ENCODE data around the gene KCNJ10.
A peak's percentile ranks its signal among the peaks of the same experiment; 100 is the strongest.

Gene KCNJ10

DNA sequence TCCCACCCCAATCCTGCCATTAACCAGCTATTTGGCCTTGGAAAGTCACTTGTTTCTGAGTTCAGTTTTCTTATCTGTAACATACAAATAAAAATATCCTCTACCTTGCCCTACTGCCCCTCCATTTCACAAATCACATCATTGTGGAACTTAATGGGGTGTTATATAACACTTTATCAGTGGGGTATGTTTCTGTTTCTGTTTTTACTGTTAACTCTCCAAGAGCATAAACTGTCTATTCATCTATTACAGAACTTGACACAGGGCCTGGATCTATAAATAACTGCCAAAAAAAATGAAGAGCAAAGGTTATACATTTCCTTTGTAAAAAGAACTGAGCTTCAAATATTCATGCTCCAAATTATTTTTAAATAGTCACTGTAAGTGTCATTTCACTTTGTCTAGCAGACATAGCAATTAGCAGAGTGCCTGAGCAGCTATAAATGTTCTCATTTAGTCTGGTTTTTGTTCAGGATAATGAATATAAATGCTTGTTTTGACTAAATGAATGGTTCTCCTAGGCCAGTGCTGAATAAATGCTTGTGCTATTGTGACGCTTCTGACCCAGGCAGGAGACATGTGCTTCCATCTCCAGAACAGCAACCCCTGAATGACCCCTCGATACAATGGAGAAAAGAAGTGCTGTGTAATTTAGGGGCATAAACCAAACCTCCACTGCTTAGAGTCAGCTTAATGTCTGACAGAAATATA is 45.6 kb downstream of the KCNJ10 start:
- no peak for ATAC-seq (ENCODE audit: low read depth)
- DNase-seq (ENCODE audit: low spot score): no peak
- Histone ChIP-seq H3K27me3 (ENCODE audit: insufficient read depth, poor library complexity, severe bottlenecking) (no peaks in the 10 kb centered on the region), H3K4me1 (ENCODE audit: insufficient read depth, poor library complexity, severe bottlenecking) (peaks cover 3% of the 10 kb centered on the region), H3K27ac (ENCODE audit: poor library complexity, severe bottlenecking) (no peak overlapping the region), H3K36me3 (ENCODE audit: low read depth) (no peaks in the 10 kb centered on the region), H3K4me3 (ENCODE audit: severe bottlenecking) (no peak overlapping the region), H3K9me3 (ENCODE audit: severe bottlenecking) (no peaks in the 10 kb centered on the region)
- TF ChIP-seq, protein P1, sequence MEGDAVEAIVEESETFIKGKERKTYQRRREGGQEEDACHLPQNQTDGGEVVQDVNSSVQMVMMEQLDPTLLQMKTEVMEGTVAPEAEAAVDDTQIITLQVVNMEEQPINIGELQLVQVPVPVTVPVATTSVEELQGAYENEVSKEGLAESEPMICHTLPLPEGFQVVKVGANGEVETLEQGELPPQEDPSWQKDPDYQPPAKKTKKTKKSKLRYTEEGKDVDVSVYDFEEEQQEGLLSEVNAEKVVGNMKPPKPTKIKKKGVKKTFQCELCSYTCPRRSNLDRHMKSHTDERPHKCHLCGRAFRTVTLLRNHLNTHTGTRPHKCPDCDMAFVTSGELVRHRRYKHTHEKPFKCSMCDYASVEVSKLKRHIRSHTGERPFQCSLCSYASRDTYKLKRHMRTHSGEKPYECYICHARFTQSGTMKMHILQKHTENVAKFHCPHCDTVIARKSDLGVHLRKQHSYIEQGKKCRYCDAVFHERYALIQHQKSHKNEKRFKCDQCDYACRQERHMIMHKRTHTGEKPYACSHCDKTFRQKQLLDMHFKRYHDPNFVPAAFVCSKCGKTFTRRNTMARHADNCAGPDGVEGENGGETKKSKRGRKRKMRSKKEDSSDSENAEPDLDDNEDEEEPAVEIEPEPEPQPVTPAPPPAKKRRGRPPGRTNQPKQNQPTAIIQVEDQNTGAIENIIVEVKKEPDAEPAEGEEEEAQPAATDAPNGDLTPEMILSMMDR (IDR thresholded peaks at IDR 0.05; ENCODE audit: poor library complexity, severe bottlenecking): no peak

DNA sequence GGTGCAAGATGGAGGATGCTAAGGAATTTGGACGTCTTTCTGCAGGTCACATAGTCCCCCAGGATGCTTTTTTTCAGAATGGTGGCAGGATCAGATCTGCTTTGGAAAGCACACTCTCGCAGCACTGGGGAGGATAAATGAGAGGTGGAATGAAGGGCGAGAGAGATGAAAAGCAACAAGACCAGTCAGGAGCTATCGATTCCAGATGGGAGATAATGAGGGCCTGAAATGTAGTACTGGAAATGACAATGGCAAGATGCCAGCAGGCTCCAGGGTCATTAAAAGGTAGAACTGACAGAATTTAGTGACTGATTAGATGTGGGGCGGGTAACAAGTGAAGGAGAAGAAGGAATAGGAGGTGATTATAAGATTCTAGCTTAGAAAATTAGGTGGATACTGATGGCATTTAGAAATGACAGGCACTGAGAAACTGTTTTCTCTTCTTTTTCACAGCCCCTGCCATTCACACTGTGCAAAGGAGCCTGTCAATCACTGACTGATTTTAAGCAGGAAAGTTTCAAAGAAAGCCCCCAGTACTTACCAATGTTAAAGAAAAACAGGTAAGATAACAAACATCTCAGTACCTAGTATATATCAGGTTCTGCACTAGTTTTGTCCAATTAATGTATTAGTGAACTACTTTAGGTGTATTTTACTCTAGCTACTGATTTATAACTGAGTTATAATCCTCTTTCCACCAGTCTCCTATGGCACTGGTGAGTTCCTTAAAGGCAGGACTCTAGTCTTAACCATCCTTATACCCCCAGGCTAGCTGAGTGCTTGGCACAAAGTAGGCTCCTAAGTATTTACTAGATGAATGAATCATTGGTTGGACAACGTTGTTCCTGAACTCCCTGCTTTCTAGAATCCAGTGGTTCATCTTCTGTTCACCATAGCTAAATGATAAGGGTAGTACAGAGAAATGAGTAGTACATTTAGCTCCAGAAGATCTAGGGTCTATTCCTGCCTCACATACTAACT is 47.3 kb downstream of the KCNJ10 start:
- H3K9me3 ChIP-seq (ENCODE audit: severe bottlenecking): no peaks in the 10 kb centered on the region
- H3K27me3 ChIP-seq (ENCODE audit: insufficient read depth, poor library complexity, severe bottlenecking): no peaks in the 10 kb centered on the region
- H3K4me1 ChIP-seq (ENCODE audit: insufficient read depth, poor library complexity, severe bottlenecking): peaks cover 7% of the 10 kb centered on the region
- no peak overlapping the region for H3K4me3 ChIP-seq (ENCODE audit: severe bottlenecking)
- H3K27ac ChIP-seq (ENCODE audit: poor library complexity, severe bottlenecking): no peak overlapping the region
- H3K36me3 ChIP-seq (ENCODE audit: low read depth): no peaks in the 10 kb centered on the region
- TF ChIP-seq, protein P1 (IDR thresholded peaks at IDR 0.05; ENCODE audit: poor library complexity, severe bottlenecking): no peak
- DNase-seq (ENCODE audit: low spot score) (no peak), ATAC-seq (ENCODE audit: low read depth) (peak; percentile 78)

DNA sequence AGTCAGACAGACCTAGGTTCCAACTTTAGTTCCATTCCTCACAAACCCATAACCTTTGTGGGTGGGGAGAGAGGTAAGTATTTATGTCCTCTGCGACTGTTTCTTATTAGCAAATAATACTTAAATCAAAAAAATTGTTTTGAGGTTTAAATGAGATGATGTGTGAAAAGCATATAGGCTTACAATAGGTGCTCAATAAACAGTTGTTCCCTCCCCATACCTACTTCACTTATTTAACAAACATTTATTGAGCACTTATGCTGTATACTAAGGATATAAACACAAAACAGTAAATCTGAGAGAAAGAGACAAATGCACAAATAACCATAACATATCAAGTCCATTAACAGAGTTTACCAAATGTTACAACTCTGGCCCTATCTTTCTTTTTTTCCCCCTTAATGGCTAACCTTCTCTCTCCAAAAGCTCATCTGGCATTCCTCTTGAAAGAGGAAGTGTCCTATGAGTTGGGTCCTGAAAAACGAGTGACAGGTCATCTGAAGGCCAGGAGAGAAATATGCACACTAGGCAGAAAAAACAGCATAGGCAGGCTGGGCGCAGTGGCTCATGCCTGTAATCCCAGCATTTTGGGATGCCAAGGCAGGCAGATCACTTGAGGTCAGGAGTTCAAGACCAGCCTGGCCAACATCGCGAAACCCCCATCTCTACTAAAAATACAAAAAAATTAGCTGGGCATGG is 48.4 kb downstream of the KCNJ10 start:
- no peak overlapping the region for H3K27ac ChIP-seq (ENCODE audit: poor library complexity, severe bottlenecking)
- H3K9me3 ChIP-seq (ENCODE audit: severe bottlenecking): no peaks in the 10 kb centered on the region
- DNase-seq (ENCODE audit: low spot score): no peak
- H3K36me3 ChIP-seq (ENCODE audit: low read depth): no peaks in the 10 kb centered on the region
- ATAC-seq (ENCODE audit: low read depth): no peak
- TF ChIP-seq, protein P1 (IDR thresholded peaks at IDR 0.05; ENCODE audit: poor library complexity, severe bottlenecking): no peak
- no peaks in the 10 kb centered on the region for H3K27me3 ChIP-seq (ENCODE audit: insufficient read depth, poor library complexity, severe bottlenecking)
- H3K4me1 ChIP-seq (ENCODE audit: insufficient read depth, poor library complexity, severe bottlenecking): peaks cover 7% of the 10 kb centered on the region
- H3K4me3 ChIP-seq (ENCODE audit: severe bottlenecking): no peak overlapping the region

DNA sequence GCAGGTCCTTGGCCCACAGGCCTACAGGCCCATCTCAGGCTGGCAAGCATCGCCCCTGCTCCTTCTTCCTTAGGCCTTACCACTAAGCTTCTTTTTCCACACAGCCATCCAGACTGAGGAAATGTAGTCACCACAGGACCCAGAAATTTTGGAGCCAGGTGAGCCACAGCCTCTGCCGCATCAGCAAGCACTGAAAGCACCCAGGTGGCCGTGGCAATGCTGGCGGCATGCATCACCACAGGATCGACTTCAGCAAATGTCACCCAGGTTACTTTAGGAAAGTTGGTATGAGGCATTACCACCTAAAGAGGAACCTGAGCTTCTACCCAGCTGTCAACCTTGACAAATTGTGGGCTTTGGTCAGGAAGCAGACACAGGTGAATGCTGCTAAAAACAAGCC is 49.8 kb downstream of the KCNJ10 start:
- H3K36me3 ChIP-seq (ENCODE audit: low read depth): no peaks in the 10 kb centered on the region

More for the DNA sequence above, 49.8 kb downstream of the KCNJ10 start:
- TF ChIP-seq, protein P1 (IDR thresholded peaks at IDR 0.05; ENCODE audit: poor library complexity, severe bottlenecking): no peak
- DNase-seq (ENCODE audit: low spot score): no peak
- no peaks in the 10 kb centered on the region for H3K9me3 ChIP-seq (ENCODE audit: severe bottlenecking)
- peaks cover 7% of the 10 kb centered on the region for H3K4me1 ChIP-seq (ENCODE audit: insufficient read depth, poor library complexity, severe bottlenecking)
- no peak for ATAC-seq (ENCODE audit: low read depth)
- H3K4me3 ChIP-seq (ENCODE audit: severe bottlenecking): no peak overlapping the region
- H3K27me3 ChIP-seq (ENCODE audit: insufficient read depth, poor library complexity, severe bottlenecking): no peaks in the 10 kb centered on the region
- H3K27ac ChIP-seq (ENCODE audit: poor library complexity, severe bottlenecking): no peak overlapping the region

Measured in RWPE2 (cell line).